CD4-positive, alpha-beta T cell (primary cell): ENCODE data around the gene TTLL8. TPM values are rescaled to one million over a fixed set of nuclear protein-coding genes. Genes with fewer than 3 reads are reported as not detected.

Source experiments
- ATAC-seq: fragments of 200-7000 bp; cut with Tn5 transposase; one replicate; pipeline ENCODE4 v1.10.0; 2022; ENCODE audit warnings: mild to moderate bottlenecking; ENCODE audit not compliant: poor library complexity
- CTCF ChIA-PET: fragments of 350-600 bp; sonication (Branson Sonifier 250); formaldehyde crosslinking; loops from one replicate; lab custom pipeline; 2021; ENCODE audit warnings: antibody characterized with exemption, inconsistent platforms; lab: Charles Lee
- POLR2A ChIA-PET: fragments of 350-600 bp; sonication (Branson Sonifier 250); formaldehyde crosslinking; loops from one replicate; lab custom pipeline; 2021; ENCODE audit warnings: antibody characterized with exemption, inconsistent platforms; lab: Charles Lee
- DNase-seq, 14 experiments: peaks; one replicate each; pipeline ENCODE4 v3.0.0-alpha.2; 2013 to 2020; ENCODE audit warnings: mixed read lengths in 2 of 14
- H3K27ac ChIP-seq, 2 donors: one replicate each; pipeline versions ENCODE4 v1.5.1 to v1.7.0; 2013; ENCODE audit warnings: low read length in 2 of 2, low read depth in 1 of 2, mild to moderate bottlenecking in 1 of 2
- H3K27me3 ChIP-seq, 2 experiments: 1 replicate in 1 of 2; 2 replicates in 1 of 2; pipeline versions ENCODE4 v1.6.1 to v1.7.0; 2013; ENCODE audit warnings: low read length in 2 of 2, control low read depth in 1 of 2, mild to moderate bottlenecking in 1 of 2, moderate library complexity in 1 of 2; ENCODE audit not compliant: insufficient read depth in 2 of 2, control insufficient read depth in 1 of 2
- H3K36me3 ChIP-seq: one replicate; pipeline ENCODE4 v1.6.1; 2013; ENCODE audit warnings: low read length, control low read depth; ENCODE audit not compliant: insufficient read depth
- H3K4me1 ChIP-seq: one replicate; pipeline ENCODE4 v1.6.1; 2013; ENCODE audit warnings: low read length, control low read depth; ENCODE audit not compliant: insufficient read depth
- H3K4me3 ChIP-seq: one replicate; pipeline ENCODE4 v1.5.1; 2013; ENCODE audit warnings: mild to moderate bottlenecking, low read length, moderate library complexity
- H3K9me3 ChIP-seq, 2 experiments: 1 replicate in 1 of 2; 2 replicates in 1 of 2; pipeline versions ENCODE4 v1.6.1 to v1.7.0; 2013; ENCODE audit warnings: low read length in 2 of 2, mild to moderate bottlenecking in 2 of 2, control low read depth in 1 of 2, moderate library complexity in 1 of 2; ENCODE audit not compliant: control insufficient read depth in 1 of 2, insufficient read depth in 1 of 2
- H3K27ac Mint-ChIP-seq: one replicate; pipeline ENCODE4 v1.8.0; 2020; ENCODE audit warnings: mixed read lengths
- H3K27me3 Mint-ChIP-seq: one replicate; pipeline ENCODE4 v1.8.0; 2021; ENCODE audit warnings: mixed read lengths
- H3K36me3 Mint-ChIP-seq: one replicate; pipeline ENCODE4 v1.8.0; 2021; ENCODE audit warnings: low read depth, mixed read lengths
- H3K4me1 Mint-ChIP-seq: one replicate; pipeline ENCODE4 v1.8.0; 2021; ENCODE audit warnings: low read depth, mixed read lengths
- H3K4me3 Mint-ChIP-seq: one replicate; pipeline ENCODE4 v1.8.0; 2020; ENCODE audit warnings: mild to moderate bottlenecking, mixed read lengths
- H3K9me3 Mint-ChIP-seq: one replicate; pipeline ENCODE4 v1.8.0; 2020; ENCODE audit warnings: mixed read lengths
- intact Hi-C, 2 experiments: fragments of 100-400 bp; cut with DNase I in 1 of 2; cut with micrococcal nuclease in 1 of 2; formaldehyde crosslinking; loops; one replicate each; pipeline versions ENCODE4 v1.15.1 to v1.9.0; 2023 to 2025; cut with DNase I, micrococcal nuclease
- total RNA-seq, 174 experiments: library from RNA in 2 of 174; stranded (reverse) in 2 of 174; gene quantifications; one replicate each; pipeline ENCODE4 v1.2.3 and lab custom pipeline; 2021 to 2026
- TF ChIP-seq, protein P1 (sequence below): fragments of 200-600 bp; IDR thresholded peaks from one replicate; pipeline ENCODE4 v1.8.0; 2022; ENCODE audit warnings: antibody characterized with exemption, mild to moderate bottlenecking

The TTLL8 gene
- total RNA-seq, 2 experiments from 2014 or later: not detected

DNA sequence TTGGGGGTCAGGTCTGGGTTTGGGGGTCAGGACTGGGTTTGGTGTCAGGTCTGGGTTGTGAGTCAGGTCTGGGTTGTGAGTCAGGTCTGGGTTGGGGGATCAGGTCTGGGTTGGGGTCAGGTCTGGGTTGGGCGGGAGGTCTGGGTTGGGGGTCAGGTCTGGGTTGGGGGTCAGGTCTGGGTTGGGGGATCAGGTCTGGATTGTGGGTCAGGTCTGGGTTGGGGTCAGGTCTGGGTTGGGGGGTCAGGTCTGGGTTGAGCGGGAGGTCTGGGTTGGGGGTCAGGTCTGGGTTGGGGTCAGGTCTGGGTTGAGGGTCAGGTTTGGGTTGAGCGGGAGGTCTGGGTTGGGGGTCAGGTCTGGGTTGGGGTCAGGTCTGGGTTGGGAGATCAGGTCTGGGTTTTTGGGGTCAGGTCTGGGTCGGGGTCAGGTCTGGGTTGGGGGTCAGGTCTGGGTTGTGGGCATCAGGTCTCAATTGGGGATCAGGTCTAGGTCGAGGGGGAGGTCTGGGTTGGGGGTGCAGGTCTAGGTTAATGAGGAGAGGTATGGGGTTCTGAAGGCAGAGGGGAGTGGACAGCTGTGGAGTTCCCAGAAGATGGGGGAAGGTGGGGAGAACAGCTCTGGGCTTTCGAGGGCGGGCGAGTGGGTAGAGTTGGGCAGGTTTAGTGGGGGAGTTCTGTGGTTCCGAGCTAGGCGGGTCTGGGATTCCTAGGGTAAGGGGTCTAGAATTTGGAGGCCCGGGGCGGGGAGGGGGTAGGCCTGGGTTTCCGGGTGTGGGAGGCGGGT lies 629 bp downstream of the TTLL8 start:
- peaks cover 27 to 36% of the 10 kb centered on the region in 2 experiments for H3K27me3 ChIP-seq
- CTCF ChIA-PET: no interaction called here
- peaks cover 46% of the 10 kb centered on the region for H3K27me3 Mint-ChIP-seq

DNA sequence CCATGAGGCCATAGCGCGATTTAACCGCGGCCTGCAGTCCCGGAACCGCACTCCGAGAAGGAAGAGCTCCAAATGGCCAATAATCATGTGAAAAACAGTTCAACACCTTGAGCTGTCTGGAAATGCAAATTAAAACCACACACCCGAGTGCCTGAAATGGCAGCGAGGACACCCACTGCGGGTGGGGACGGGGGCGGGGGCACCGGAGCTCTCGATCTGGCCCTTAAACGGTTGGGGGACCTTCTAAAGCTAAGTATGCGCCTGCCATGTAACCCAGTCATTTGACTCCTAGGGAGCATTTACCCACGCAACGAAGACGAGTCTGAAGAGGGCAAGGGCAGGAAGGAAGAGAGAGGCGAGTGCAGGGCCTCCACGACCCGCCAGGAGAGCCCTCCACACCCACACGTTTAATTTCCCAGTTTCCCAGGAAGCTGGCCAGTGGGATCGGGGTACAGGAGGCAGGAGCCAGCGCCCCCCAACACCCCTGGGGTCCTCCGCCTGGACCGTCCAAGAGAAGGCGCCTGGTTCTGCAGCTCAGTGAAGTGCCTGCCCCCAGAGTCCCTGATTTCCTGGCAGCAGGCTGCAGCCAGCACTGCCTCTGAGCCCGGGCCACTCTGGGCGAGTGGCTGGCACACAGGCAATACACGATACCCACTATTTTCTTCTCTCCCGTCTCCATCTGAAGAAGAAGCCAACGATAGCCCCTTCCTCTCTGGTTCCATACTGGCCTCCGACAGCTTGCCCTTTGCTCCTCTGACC lies 1.7 kb downstream of the TTLL8 start:
- Histone ChIP-seq H3K4me3 (no peak overlapping the region), H3K9me3 (peaks cover 0 to 21% of the 10 kb centered on the region in 2 experiments), H3K4me1 (no peaks in the 10 kb centered on the region), H3K27me3 (peaks cover 27 to 36% of the 10 kb centered on the region in 2 experiments), H3K27ac (no peak overlapping the region), H3K36me3 (no peaks in the 10 kb centered on the region)
- H3K27me3 Mint-ChIP-seq: peaks cover 44% of the 10 kb centered on the region
- no peaks in the 10 kb centered on the region for H3K9me3 Mint-ChIP-seq
- H3K4me3 Mint-ChIP-seq: no peak overlapping the region
- no peaks in the 10 kb centered on the region for H3K36me3 Mint-ChIP-seq
- intact Hi-C loops: no loop called here
- H3K4me1 Mint-ChIP-seq: no peaks in the 10 kb centered on the region
- CTCF ChIA-PET: interaction anchor here (1.0 kb wide), 1 partner anchor 12 kb away, joined by 4 read pairs; no protein-coding TSS in a partner anchor
- ATAC-seq (no peak), DNase-seq (no peak)
- POLR2A ChIA-PET: no interaction called here
- TF ChIP-seq, protein P1, sequence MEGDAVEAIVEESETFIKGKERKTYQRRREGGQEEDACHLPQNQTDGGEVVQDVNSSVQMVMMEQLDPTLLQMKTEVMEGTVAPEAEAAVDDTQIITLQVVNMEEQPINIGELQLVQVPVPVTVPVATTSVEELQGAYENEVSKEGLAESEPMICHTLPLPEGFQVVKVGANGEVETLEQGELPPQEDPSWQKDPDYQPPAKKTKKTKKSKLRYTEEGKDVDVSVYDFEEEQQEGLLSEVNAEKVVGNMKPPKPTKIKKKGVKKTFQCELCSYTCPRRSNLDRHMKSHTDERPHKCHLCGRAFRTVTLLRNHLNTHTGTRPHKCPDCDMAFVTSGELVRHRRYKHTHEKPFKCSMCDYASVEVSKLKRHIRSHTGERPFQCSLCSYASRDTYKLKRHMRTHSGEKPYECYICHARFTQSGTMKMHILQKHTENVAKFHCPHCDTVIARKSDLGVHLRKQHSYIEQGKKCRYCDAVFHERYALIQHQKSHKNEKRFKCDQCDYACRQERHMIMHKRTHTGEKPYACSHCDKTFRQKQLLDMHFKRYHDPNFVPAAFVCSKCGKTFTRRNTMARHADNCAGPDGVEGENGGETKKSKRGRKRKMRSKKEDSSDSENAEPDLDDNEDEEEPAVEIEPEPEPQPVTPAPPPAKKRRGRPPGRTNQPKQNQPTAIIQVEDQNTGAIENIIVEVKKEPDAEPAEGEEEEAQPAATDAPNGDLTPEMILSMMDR: no peak
- H3K27ac Mint-ChIP-seq: no peak overlapping the region

More for the DNA sequence above, 629 bp downstream of the TTLL8 start:
- no peak for DNase-seq
- H3K36me3 Mint-ChIP-seq: no peaks in the 10 kb centered on the region
- no peaks in the 10 kb centered on the region for H3K4me1 Mint-ChIP-seq
- H3K36me3 ChIP-seq: no peaks in the 10 kb centered on the region
- intact Hi-C loops: no loop called here
- H3K9me3 ChIP-seq: peaks cover 0 to 16% of the 10 kb centered on the region in 2 experiments
- no peak for ATAC-seq
- H3K27ac Mint-ChIP-seq: no peak overlapping the region
- H3K27ac ChIP-seq: no peak overlapping the region
- no peak overlapping the region for H3K4me3 Mint-ChIP-seq
- H3K9me3 Mint-ChIP-seq: no peaks in the 10 kb centered on the region
- H3K4me3 ChIP-seq: no peak overlapping the region
- TF ChIP-seq, protein P1: no peak
- POLR2A ChIA-PET: no interaction called here
- H3K4me1 ChIP-seq: no peaks in the 10 kb centered on the region

DNA sequence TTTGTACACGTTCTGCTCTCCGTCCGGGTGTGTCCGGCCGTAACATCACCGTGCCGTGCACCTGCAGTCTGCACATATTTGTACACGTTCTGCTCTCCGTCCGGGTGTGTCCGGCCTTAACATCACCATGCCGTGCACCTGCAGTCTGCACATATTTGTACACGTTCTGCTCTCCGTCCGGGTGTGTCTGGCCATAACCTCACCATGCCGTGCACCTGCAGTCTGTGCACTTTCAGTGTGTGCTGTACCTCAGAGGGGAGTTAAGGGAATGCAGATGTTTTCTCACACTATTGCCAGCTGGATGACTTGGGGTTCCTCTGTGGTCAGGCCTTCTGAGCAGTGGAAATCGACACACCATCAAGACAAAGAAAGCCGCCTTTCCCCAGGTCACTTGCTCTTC lies 4.2 kb downstream of the TTLL8 start:
- no peak overlapping the region for H3K27ac ChIP-seq
- peaks cover 0 to 21% of the 10 kb centered on the region in 2 experiments for H3K9me3 ChIP-seq
- CTCF ChIA-PET: no interaction called here
- no peak overlapping the region for H3K4me3 ChIP-seq
- Mint-ChIP-seq H3K36me3 (no peaks in the 10 kb centered on the region), H3K27ac (no peak overlapping the region), H3K27me3 (peaks cover 35% of the 10 kb centered on the region), H3K4me3 (no peak overlapping the region), H3K4me1 (no peaks in the 10 kb centered on the region), H3K9me3 (no peaks in the 10 kb centered on the region)
- no peaks in the 10 kb centered on the region for H3K36me3 ChIP-seq
- ATAC-seq (no peak), DNase-seq (no peak)
- POLR2A ChIA-PET: no interaction called here
- intact Hi-C loops: no loop called here
- H3K4me1 ChIP-seq: no peaks in the 10 kb centered on the region
- TF ChIP-seq, protein P1: no peak
- H3K27me3 ChIP-seq: peaks cover 14 to 22% of the 10 kb centered on the region in 2 experiments
